ENCODE measurements around the gene PRICKLE1. TPM values are rescaled to one million over a fixed set of nuclear protein-coding genes. Genes with fewer than 3 reads are reported as not detected.

The PRICKLE1 gene
- total and polyA plus RNA-seq, 10 of the 15 experiments (the other 5 are each of a cell fraction or from before 2014, with no cell fraction given): 0.47 to 2.8 (median 0.86) TPM

- DNase-seq (ENCODE audit: low read depth, low spot score) (no peak), FAIRE-seq (no peak), ATAC-seq (no peak)
- ChIA-PET SMC1A (ENCODE audit: uncharacterized antibody, unreplicated experiment) (interaction anchor here (0.6 kb wide), 1 partner anchor 73 kb away, joined by 3 read pairs; no protein-coding TSS in a partner anchor), CTCF (interaction anchor here (1.4 to 2.0 kb wide), 3 partner anchors 91 to 861 kb away, joined by 4 to 8 read pairs (median 4); no protein-coding TSS in a partner anchor), POLR2A (no interaction called here), RAD21 (ENCODE audit: unreplicated experiment) (interaction anchor here (1.8 to 2.2 kb wide), 2 partner anchors 9 to 804 kb away, joined by 11 to 20 read pairs; no protein-coding TSS in a partner anchor)
- Histone ChIP-seq H3K9me3 (replicated peaks; ENCODE audit: control insufficient read depth, insufficient read depth, low read length) (no peaks in the 10 kb centered on the region), H3K9ac (ENCODE audit: control insufficient read depth, insufficient read depth, low read length) (no peak overlapping the region), H3K4me2 (ENCODE audit: control insufficient read depth, insufficient read depth) (no peak overlapping the region), H3K79me2 (ENCODE audit: control insufficient read depth, insufficient read depth, low read length) (no peaks in the 10 kb centered on the region), H2AFZ (ENCODE audit: control insufficient read depth, low read depth, low read length) (no peak overlapping the region), H3K4me3 (no peak overlapping the region), H3K36me3 (ENCODE audit: control insufficient read depth in 2 of 2, insufficient read depth in 2 of 2, low read length in 1 of 2) (no peaks in the 10 kb centered on the region), H4K20me1 (ENCODE audit: control insufficient read depth, insufficient read depth) (no peaks in the 10 kb centered on the region), H3K4me1 (ENCODE audit: control insufficient read depth, insufficient read depth, low read length) (peaks cover 20% of the 10 kb centered on the region), H3K27me3 (replicated peaks in 1 of 2; ENCODE audit: control insufficient read depth in 2 of 2, insufficient read depth in 2 of 2, low read length in 1 of 2) (no peaks in the 10 kb centered on the region), H3K27ac (ENCODE audit: control insufficient read depth, insufficient read depth) (no peak overlapping the region)
- BruUV-seq (replicated peaks): no TSS peak
- 0% methylated on average over 1 of the region's 1 CpG for WGBS (ENCODE audit: insufficient coverage, insufficient replicate concordance, low lambda C conversion rate, missing lambda C conversion rate)
- in situ Hi-C loops (cut with MboI): no loop called here
- intact Hi-C loops (cut with micrococcal nuclease; ENCODE audit: unreplicated experiment): no loop called here
- no peak for TF ChIP-seq EZH2 (IDR thresholded peaks at IDR 0.05; ENCODE audit: borderline replicate concordance, control insufficient read depth, low read depth, low read length)
- no peak for TF ChIP-seq RCOR1 (conservative IDR thresholded peaks at IDR 0.05; ENCODE audit: low read depth, low read length)
- no peak for TF ChIP-seq ZZZ3 (IDR thresholded peaks at IDR 0.05; ENCODE audit: control insufficient read depth, insufficient read length, low read depth)
- no peak for TF ChIP-seq TCF12 (IDR thresholded peaks at IDR 0.05; ENCODE audit: low read depth, low read length)
- no peak for TF ChIP-seq RAD21 (IDR thresholded peaks at IDR 0.05; ENCODE audit: insufficient read depth, low read depth, low read length)
- TF ChIP-seq SMAD5 (IDR thresholded peaks at IDR 0.05; ENCODE audit: low read depth): no peak
- TF ChIP-seq NKRF (conservative IDR thresholded peaks at IDR 0.05): no peak
- no peak for TF ChIP-seq WRNIP1 (IDR thresholded peaks at IDR 0.05; ENCODE audit: borderline replicate concordance, low read depth, low read length)
- no peak for TF ChIP-seq KAT2A (conservative IDR thresholded peaks at IDR 0.05; ENCODE audit: control insufficient read depth, low read depth, low read length)
- TF ChIP-seq MLLT1 (IDR thresholded peaks at IDR 0.05): no peak
- no peak for TF ChIP-seq ZNF592 (IDR thresholded peaks at IDR 0.05)
- TF ChIP-seq ETV6 (conservative IDR thresholded peaks at IDR 0.05 in 1 of 2, IDR thresholded peaks at IDR 0.05 in 1 of 2; ENCODE audit: borderline replicate concordance in 1 of 2, low read depth in 1 of 2): no peak
- TF ChIP-seq SMAD1 (IDR thresholded peaks at IDR 0.05; ENCODE audit: low read depth, partially characterized antibody): no peak
- no peak for TF ChIP-seq ESRRA (IDR thresholded peaks at IDR 0.05; ENCODE audit: low read length)
- TF ChIP-seq EED (IDR thresholded peaks at IDR 0.05; ENCODE audit: low read depth): no peak
- TF ChIP-seq DPF2 (IDR thresholded peaks at IDR 0.05): no peak
- TF ChIP-seq SMARCA5 (IDR thresholded peaks at IDR 0.05): no peak
- no peak for TF ChIP-seq TAF1 (IDR thresholded peaks at IDR 0.05; ENCODE audit: borderline replicate concordance, low read depth, low read length)
These were observed 111.6 kb downstream of the PRICKLE1 start for GRCh38 chr12:42477941-42478340.

All from GM12878 (cell line).